DMS 273 (cell line): ENCODE data around the gene NXF1.

ENCODE experiments used
- DNase-seq: peaks from one replicate; lab custom pipeline; 2025; ENCODE audit not compliant: unreplicated experiment; lab: John Stamatoyannopoulos, UW

Gene NXF1

DNA sequence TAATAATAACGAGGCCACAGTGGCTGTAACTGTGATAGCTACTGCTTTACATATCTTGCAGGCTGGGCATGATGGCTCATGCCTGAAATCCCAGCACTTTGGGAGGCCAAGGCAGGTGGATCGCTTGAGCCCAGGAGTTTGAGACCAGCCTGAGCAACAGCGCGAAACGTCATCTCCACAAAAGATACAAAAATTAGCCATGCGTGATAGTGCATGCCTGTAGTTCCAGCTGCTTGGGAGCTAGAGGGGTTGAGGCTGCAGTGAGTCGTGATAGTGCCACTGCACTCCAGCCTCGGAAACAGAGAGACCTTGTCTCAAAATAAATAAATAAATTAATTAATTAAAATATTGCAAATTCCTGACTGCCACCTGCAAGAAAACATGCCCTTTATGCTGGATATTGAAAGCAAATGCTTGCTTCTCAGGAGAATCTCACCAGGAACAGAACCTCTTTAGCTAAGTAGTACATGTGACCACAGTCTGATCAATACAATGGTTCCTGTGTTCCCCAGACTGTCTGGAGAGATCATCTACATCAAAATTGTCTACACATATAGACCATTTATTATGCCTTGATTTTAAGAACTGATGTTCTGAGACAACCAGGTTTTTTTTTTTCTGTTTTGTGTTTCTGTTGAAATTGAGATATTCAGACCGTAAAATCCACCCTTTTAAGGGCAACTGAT, 57.6 kb downstream of the NXF1 start:
- no peak for DNase-seq
